ENCODE data around the gene MRFAP1L1.

MRFAP1L1 gene

GRCh38 chr4:6706173-6706572 lies 3.5 kb downstream of the MRFAP1L1 start:
- CTCF ChIA-PET: no interaction called here
- TF ChIP-seq, protein P1, sequence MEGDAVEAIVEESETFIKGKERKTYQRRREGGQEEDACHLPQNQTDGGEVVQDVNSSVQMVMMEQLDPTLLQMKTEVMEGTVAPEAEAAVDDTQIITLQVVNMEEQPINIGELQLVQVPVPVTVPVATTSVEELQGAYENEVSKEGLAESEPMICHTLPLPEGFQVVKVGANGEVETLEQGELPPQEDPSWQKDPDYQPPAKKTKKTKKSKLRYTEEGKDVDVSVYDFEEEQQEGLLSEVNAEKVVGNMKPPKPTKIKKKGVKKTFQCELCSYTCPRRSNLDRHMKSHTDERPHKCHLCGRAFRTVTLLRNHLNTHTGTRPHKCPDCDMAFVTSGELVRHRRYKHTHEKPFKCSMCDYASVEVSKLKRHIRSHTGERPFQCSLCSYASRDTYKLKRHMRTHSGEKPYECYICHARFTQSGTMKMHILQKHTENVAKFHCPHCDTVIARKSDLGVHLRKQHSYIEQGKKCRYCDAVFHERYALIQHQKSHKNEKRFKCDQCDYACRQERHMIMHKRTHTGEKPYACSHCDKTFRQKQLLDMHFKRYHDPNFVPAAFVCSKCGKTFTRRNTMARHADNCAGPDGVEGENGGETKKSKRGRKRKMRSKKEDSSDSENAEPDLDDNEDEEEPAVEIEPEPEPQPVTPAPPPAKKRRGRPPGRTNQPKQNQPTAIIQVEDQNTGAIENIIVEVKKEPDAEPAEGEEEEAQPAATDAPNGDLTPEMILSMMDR (conservative IDR thresholded peaks at IDR 0.05; ENCODE audit: low read depth): no peak
- no peak for DNase-seq (ENCODE audit: low spot score)
- no peak overlapping the region for H3K27ac ChIP-seq
- POLR2A ChIA-PET (ENCODE audit: low non-redundant PET): no interaction called here

GRCh38 chr4:6705646-6706045 lies 4.0 kb downstream of the MRFAP1L1 start:
- ChIA-PET CTCF (no interaction called here), POLR2A (ENCODE audit: low non-redundant PET) (no interaction called here)
- H3K27ac ChIP-seq: no peak overlapping the region
- TF ChIP-seq, protein P1 (conservative IDR thresholded peaks at IDR 0.05; ENCODE audit: low read depth): no peak
- no peak for DNase-seq (ENCODE audit: low spot score)

DNA sequence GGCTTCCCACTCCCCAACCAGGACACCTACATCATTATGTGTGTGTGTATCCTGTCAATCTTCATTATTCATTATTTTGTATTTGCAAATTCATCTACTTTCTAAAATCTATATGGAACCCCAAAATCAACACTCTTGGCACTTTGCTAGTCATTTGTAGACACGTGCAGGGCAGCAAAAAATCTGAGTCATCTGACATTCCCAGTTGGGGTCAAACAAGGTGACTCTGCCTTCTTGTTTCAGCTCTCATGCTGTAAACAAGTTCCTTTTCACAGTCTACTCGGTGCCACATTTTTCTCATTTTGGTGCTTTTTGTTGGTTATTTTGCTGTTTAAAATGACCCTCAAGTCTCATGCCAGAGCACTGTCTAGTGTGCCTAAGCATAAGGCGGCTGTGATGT lies 5.9 kb downstream of the MRFAP1L1 start:
- TF ChIP-seq, protein P1 (conservative IDR thresholded peaks at IDR 0.05; ENCODE audit: low read depth): no peak
- H3K27ac ChIP-seq: no peak overlapping the region
- DNase-seq (ENCODE audit: low spot score): no peak
- CTCF ChIA-PET: no interaction called here
- POLR2A ChIA-PET (ENCODE audit: low non-redundant PET): no interaction called here

DNA sequence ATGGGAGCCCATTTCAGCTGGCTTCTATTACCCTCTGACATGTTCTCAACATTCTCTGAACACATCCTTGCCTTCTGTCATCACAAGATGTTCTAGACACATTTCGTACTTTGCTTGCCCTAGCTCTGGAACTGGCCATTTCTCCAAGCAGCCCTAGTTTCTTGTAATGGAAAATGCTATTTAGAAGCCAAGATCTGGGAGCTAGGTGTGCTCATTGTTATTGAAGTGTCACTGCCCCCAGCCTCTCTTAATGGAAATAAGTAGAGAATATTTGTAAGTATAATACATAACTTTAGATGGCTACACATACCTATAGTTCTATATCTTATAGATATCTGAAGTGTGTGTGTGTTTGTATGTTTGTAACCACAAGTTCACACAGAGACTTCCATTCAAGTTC lies 6.9 kb downstream of the MRFAP1L1 start:
- CTCF ChIA-PET: no interaction called here
- TF ChIP-seq, protein P1 (conservative IDR thresholded peaks at IDR 0.05; ENCODE audit: low read depth): no peak
- POLR2A ChIA-PET (ENCODE audit: low non-redundant PET): no interaction called here

DNA sequence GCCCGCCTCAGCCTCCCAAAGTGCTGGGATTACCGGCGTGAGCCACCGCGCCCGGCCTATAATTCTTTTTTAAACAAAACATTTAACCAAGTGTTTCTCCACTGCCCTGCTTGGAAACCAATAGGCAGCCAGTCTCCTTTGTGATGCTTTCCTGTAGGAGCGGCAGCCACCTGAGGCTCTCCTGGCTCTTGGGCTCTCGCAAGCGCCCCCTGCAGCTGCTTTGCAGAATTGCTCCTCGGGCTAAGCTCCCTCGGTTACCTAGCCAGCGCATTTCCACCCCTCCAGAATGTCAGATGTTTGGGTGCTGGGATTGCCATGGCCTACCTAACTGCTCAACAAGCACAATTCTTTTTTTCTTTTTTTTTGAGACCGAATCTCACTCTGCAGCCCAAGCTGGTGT lies 8.3 kb downstream of the MRFAP1L1 start:
- CTCF ChIA-PET: no interaction called here
- no peak overlapping the region for H3K27ac ChIP-seq
- DNase-seq (ENCODE audit: low spot score): no peak
- TF ChIP-seq, protein P1 (conservative IDR thresholded peaks at IDR 0.05; ENCODE audit: low read depth): no peak; the same call in 1 of the 2 replicates
- POLR2A ChIA-PET (ENCODE audit: low non-redundant PET): no interaction called here

More for the DNA sequence above, 6.9 kb downstream of the MRFAP1L1 start:
- no peak for DNase-seq (ENCODE audit: low spot score)
- no peak overlapping the region for H3K27ac ChIP-seq

- no peak overlapping the region for H3K27ac ChIP-seq
- TF ChIP-seq, protein P1 (conservative IDR thresholded peaks at IDR 0.05; ENCODE audit: low read depth): no peak
- DNase-seq (ENCODE audit: low spot score): no peak
- ChIA-PET CTCF (no interaction called here), POLR2A (ENCODE audit: low non-redundant PET) (no interaction called here)
Measured at GRCh38 chr4:6699903-6700302, 9.8 kb downstream of the MRFAP1L1 start.

- ChIA-PET CTCF (no interaction called here), POLR2A (ENCODE audit: low non-redundant PET) (no interaction called here)
- TF ChIP-seq, protein P1 (conservative IDR thresholded peaks at IDR 0.05; ENCODE audit: low read depth): no peak
- no peak for DNase-seq (ENCODE audit: low spot score)
- no peak overlapping the region for H3K27ac ChIP-seq
Measured at GRCh38 chr4:6699388-6699787, 10.3 kb downstream of the MRFAP1L1 start.

Data from RWPE1 (cell line).